Measurements from ENCODE around the gene SEMA4B.
"Not testable (repeated sequence)": the region's sequence is repeated elsewhere in the genome, so short reads cannot be mapped to it uniquely, and the experiment has no call there.

Gene SEMA4B

GRCh38 chr15:90160781-90161727 is 40.1 kb upstream of the SEMA4B start:
- H3K27me3 ChIP-seq (ENCODE audit: insufficient read depth, poor library complexity, severe bottlenecking): no peaks in the 10 kb centered on the region
- H3K27ac ChIP-seq (replicated peaks): no peak overlapping the region
- no peak overlapping the region for H3K4me3 ChIP-seq (replicated peaks; ENCODE audit: insufficient read depth, low read length)
- TF ChIP-seq POLR2AphosphoS5 (IDR thresholded peaks at IDR 0.05; ENCODE audit: low read depth) (no peak), SPI1 (IDR thresholded peaks at IDR 0.05; ENCODE audit: borderline replicate concordance, low read depth) (no peak), CTCF (IDR thresholded peaks at IDR 0.05; ENCODE audit: insufficient read depth, low read length) (no peak), GABPA (IDR thresholded peaks at IDR 0.05; ENCODE audit: low read depth) (no peak), REST (IDR thresholded peaks at IDR 0.05; ENCODE audit: insufficient replicate concordance, low read depth) (no peak)
- no peak for DNase-seq (ENCODE audit: low read depth in 1 of 2, low spot score in 1 of 2)

GRCh38 chr15:90161950-90162361 is 39.2 kb upstream of the SEMA4B start:
- Histone ChIP-seq H3K27ac (replicated peaks) (no peak overlapping the region), H3K27me3 (ENCODE audit: insufficient read depth, poor library complexity, severe bottlenecking) (no peaks in the 10 kb centered on the region), H3K4me3 (replicated peaks; ENCODE audit: insufficient read depth, low read length) (no peak overlapping the region)
- TF ChIP-seq REST (IDR thresholded peaks at IDR 0.05; ENCODE audit: insufficient replicate concordance, low read depth): no peak
- TF ChIP-seq SPI1 (IDR thresholded peaks at IDR 0.05; ENCODE audit: borderline replicate concordance, low read depth): no peak
- no peak for TF ChIP-seq GABPA (IDR thresholded peaks at IDR 0.05; ENCODE audit: low read depth)
- no peak for TF ChIP-seq POLR2AphosphoS5 (IDR thresholded peaks at IDR 0.05; ENCODE audit: low read depth)
- TF ChIP-seq CTCF (IDR thresholded peaks at IDR 0.05; ENCODE audit: insufficient read depth, low read length): no peak
- peak; percentile 34 to 47 for DNase-seq (ENCODE audit: low read depth in 1 of 2, low spot score in 1 of 2)

- DNase-seq (ENCODE audit: low read depth in 1 of 2, low spot score in 1 of 2): no peak
- TF ChIP-seq POLR2AphosphoS5 (IDR thresholded peaks at IDR 0.05; ENCODE audit: low read depth) (no peak), SPI1 (IDR thresholded peaks at IDR 0.05; ENCODE audit: borderline replicate concordance, low read depth) (no peak), REST (IDR thresholded peaks at IDR 0.05; ENCODE audit: insufficient replicate concordance, low read depth) (no peak), GABPA (IDR thresholded peaks at IDR 0.05; ENCODE audit: low read depth) (no peak), CTCF (IDR thresholded peaks at IDR 0.05; ENCODE audit: insufficient read depth, low read length) (no peak)
- Histone ChIP-seq H3K27me3 (ENCODE audit: insufficient read depth, poor library complexity, severe bottlenecking) (no peaks in the 10 kb centered on the region), H3K27ac (replicated peaks) (no peak overlapping the region), H3K4me3 (replicated peaks; ENCODE audit: insufficient read depth, low read length) (no peak overlapping the region)
These were observed 38.2 kb upstream of the SEMA4B start for GRCh38 chr15:90162956-90163355.

- not testable (repeated sequence) for H3K4me3 ChIP-seq (replicated peaks; ENCODE audit: insufficient read depth, low read length); DNase-seq (ENCODE audit: low read depth in 1 of 2, low spot score in 1 of 2); H3K27ac ChIP-seq (replicated peaks); H3K27me3 ChIP-seq (ENCODE audit: insufficient read depth, poor library complexity, severe bottlenecking)
These were observed 36.9 kb upstream of the SEMA4B start for GRCh38 chr15:90164239-90164638.

Data from HL-60 (cell line).